Epithelial cell of proximal tubule (primary cell): ENCODE measurements around the gene PYGO2. TPM values are rescaled to one million over a fixed set of nuclear protein-coding genes. Genes with fewer than 3 reads are reported as not detected.

ENCODE experiments used
- DNase-seq: peaks from one replicate; pipeline ENCODE4 v3.0.0-alpha.2; 2011; ENCODE audit warnings: low read depth
- H3K4me3 ChIP-seq: 2 replicates; pipeline ENCODE4 v1.5.1; 2011; ENCODE audit warnings: low read depth, mild to moderate bottlenecking, low read length
- total RNA-seq: library from RNA; depleted of rRNA; stranded (reverse); fragments of >200 nt; gene quantifications from 2 replicates; pipeline ENCODE4 v1.2.3, GENCODE V29; 2015
- TF ChIP-seq, protein P1 (sequence below): conservative IDR thresholded peaks from 2 replicates; pipeline ENCODE4 v1.5.1; 2012; ENCODE audit warnings: low read depth, mild to moderate bottlenecking, low read length

The PYGO2 gene
- total RNA-seq, 1 donor from 2014 or later = 16.0 TPM

- TF ChIP-seq, protein P1, sequence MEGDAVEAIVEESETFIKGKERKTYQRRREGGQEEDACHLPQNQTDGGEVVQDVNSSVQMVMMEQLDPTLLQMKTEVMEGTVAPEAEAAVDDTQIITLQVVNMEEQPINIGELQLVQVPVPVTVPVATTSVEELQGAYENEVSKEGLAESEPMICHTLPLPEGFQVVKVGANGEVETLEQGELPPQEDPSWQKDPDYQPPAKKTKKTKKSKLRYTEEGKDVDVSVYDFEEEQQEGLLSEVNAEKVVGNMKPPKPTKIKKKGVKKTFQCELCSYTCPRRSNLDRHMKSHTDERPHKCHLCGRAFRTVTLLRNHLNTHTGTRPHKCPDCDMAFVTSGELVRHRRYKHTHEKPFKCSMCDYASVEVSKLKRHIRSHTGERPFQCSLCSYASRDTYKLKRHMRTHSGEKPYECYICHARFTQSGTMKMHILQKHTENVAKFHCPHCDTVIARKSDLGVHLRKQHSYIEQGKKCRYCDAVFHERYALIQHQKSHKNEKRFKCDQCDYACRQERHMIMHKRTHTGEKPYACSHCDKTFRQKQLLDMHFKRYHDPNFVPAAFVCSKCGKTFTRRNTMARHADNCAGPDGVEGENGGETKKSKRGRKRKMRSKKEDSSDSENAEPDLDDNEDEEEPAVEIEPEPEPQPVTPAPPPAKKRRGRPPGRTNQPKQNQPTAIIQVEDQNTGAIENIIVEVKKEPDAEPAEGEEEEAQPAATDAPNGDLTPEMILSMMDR = no peak
- DNase-seq = no peak
- no peak overlapping the region for H3K4me3 ChIP-seq
These were observed 8.9 kb downstream of the PYGO2 start for GRCh38 chr1:154952664-154953063.

GRCh38 chr1:154951901-154952657, 9.5 kb downstream of the PYGO2 start:
- TF ChIP-seq, protein P1 = no peak
- DNase-seq = no peak
- H3K4me3 ChIP-seq = no peak overlapping the region

DNA sequence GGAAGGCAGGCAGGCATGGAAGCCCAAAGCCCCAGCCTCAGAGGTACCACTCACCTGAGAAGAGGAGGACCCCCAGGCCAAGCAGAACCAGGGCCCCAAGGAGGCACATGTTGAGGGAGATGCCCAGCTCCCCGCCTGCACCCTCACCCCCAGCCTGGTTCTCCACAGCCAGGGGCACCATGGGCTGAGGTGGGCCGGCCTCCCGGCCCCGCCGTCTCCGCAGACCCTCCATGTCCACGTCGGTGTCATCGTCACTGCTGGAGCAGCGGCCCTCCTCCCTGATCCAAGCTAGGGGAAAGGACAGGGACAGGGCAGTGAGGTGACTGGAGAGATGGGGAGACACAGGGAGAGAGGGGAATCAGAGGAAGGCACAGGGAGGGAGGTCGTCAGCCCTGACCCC, 13.5 kb downstream of the PYGO2 start:
- no peak for DNase-seq
- H3K4me3 ChIP-seq = no peak overlapping the region
- TF ChIP-seq, protein P1 = no peak

- no peak overlapping the region for H3K4me3 ChIP-seq
- no peak for DNase-seq
- TF ChIP-seq, protein P1 = no peak
These were observed 15.4 kb downstream of the PYGO2 start for GRCh38 chr1:154945962-154946850.

- no peak for DNase-seq
- TF ChIP-seq, protein P1 = no peak
- H3K4me3 ChIP-seq = no peak overlapping the region
These were observed 16.2 kb downstream of the PYGO2 start for GRCh38 chr1:154945160-154945961.

- no peak for DNase-seq
- H3K4me3 ChIP-seq = no peak overlapping the region
These were observed 17.0 kb downstream of the PYGO2 start for GRCh38 chr1:154944401-154945159.

More at GRCh38 chr1:154944401-154945159, 17.0 kb downstream of the PYGO2 start:
- TF ChIP-seq, protein P1 = no peak
